Activated CD8-positive, alpha-beta T cell treated with anti-CD3 and anti-CD28 coated beads for 36 hours (primary cell): ENCODE results near the gene PRELP. TPM values are rescaled to one million over a fixed set of nuclear protein-coding genes. Genes with fewer than 3 reads are reported as not detected.

Experiments used
- ATAC-seq: fragments of 200-7000 bp; cut with Tn5 transposase; one replicate; pipeline ENCODE4 v1.10.0; 2021; ENCODE audit warnings: mild to moderate bottlenecking, moderate library complexity
- CTCF ChIA-PET: fragments of 350-600 bp; sonication (Branson Sonifier 250); formaldehyde crosslinking; loops from one replicate; lab custom pipeline; 2021; ENCODE audit warnings: antibody characterized with exemption; lab: Charles Lee
- POLR2A ChIA-PET: fragments of 350-600 bp; sonication (Branson Sonifier 250); formaldehyde crosslinking; loops from one replicate; lab custom pipeline; 2021; ENCODE audit warnings: antibody characterized with exemption; lab: Charles Lee
- DNase-seq: peaks from one replicate; pipeline ENCODE4 v3.0.0-alpha.2; 2020
- H3K27ac Mint-ChIP-seq: one replicate; pipeline ENCODE4 v1.8.0; 2021; ENCODE audit warnings: mild to moderate bottlenecking, mixed read lengths
- H3K27me3 Mint-ChIP-seq: one replicate; pipeline ENCODE4 v1.8.0; 2021; ENCODE audit warnings: mixed read lengths
- H3K36me3 Mint-ChIP-seq: one replicate; pipeline ENCODE4 v1.8.0; 2021; ENCODE audit warnings: low read depth, mixed read lengths
- H3K4me1 Mint-ChIP-seq: one replicate; pipeline ENCODE4 v1.8.0; 2021; ENCODE audit warnings: low read depth, mixed read lengths
- H3K4me3 Mint-ChIP-seq: one replicate; pipeline ENCODE4 v1.8.0; 2021; ENCODE audit warnings: mild to moderate bottlenecking, moderate library complexity, mixed read lengths
- H3K9me3 Mint-ChIP-seq: one replicate; pipeline ENCODE4 v1.8.0; 2021; ENCODE audit warnings: mixed read lengths
- intact Hi-C: fragments of 100-400 bp; cut with micrococcal nuclease; formaldehyde crosslinking; loops from one replicate; pipeline ENCODE4 v1.10.0; 2022
- total RNA-seq, 2 experiments: library from RNA; stranded (reverse); gene quantifications; one replicate each; pipeline ENCODE4 v1.2.3, GENCODE V29; 2021
- TF ChIP-seq, protein P1 (sequence below): fragments of 200-600 bp; IDR thresholded peaks from one replicate; pipeline ENCODE4 v1.8.0; 2022; ENCODE audit warnings: antibody characterized with exemption, mild to moderate bottlenecking

Gene PRELP
- total RNA-seq, 2 experiments from 2014 or later, result not detected

DNA sequence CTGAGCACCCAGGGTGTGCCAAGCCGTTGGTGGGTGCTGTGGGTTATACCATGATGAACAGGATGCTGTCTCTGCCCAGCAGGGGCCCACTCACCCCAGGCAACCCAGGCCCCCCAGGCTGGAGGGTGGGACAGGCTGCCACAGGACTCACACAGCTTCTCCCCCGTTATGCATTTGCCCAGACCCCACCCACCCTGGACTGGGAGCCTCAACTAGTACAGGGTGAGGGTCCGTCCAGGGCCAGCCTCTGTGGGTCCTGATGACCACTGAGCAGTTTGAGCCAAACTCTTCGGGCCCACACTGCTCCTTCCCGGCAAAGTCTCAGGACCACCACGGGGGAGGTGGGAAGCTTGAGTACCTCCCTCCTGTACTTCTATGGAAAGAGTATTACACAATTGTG, 3.8 kb upstream of the PRELP start:
- peaks cover 8% of the 10 kb centered on the region for H3K27me3 Mint-ChIP-seq

GRCh38 chr1:203473281-203473680, 2.3 kb upstream of the PRELP start:
- H3K36me3 Mint-ChIP-seq, result no peaks in the 10 kb centered on the region
- CTCF ChIA-PET, result no interaction called here
- ATAC-seq (no peak), DNase-seq (no peak)
- POLR2A ChIA-PET, result interaction anchor here (0.6 kb wide), 1 partner anchor 211 kb away, joined by 3 read pairs; no protein-coding TSS in a partner anchor
- no peak overlapping the region for H3K27ac Mint-ChIP-seq
- intact Hi-C loops, result no loop called here
- peaks cover 8% of the 10 kb centered on the region for H3K27me3 Mint-ChIP-seq
- no peaks in the 10 kb centered on the region for H3K9me3 Mint-ChIP-seq
- H3K4me1 Mint-ChIP-seq, result peaks cover 7% of the 10 kb centered on the region
- TF ChIP-seq, protein P1, sequence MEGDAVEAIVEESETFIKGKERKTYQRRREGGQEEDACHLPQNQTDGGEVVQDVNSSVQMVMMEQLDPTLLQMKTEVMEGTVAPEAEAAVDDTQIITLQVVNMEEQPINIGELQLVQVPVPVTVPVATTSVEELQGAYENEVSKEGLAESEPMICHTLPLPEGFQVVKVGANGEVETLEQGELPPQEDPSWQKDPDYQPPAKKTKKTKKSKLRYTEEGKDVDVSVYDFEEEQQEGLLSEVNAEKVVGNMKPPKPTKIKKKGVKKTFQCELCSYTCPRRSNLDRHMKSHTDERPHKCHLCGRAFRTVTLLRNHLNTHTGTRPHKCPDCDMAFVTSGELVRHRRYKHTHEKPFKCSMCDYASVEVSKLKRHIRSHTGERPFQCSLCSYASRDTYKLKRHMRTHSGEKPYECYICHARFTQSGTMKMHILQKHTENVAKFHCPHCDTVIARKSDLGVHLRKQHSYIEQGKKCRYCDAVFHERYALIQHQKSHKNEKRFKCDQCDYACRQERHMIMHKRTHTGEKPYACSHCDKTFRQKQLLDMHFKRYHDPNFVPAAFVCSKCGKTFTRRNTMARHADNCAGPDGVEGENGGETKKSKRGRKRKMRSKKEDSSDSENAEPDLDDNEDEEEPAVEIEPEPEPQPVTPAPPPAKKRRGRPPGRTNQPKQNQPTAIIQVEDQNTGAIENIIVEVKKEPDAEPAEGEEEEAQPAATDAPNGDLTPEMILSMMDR, result no peak
- H3K4me3 Mint-ChIP-seq, result no peak overlapping the region

More for the DNA sequence above, 3.8 kb upstream of the PRELP start:
- Mint-ChIP-seq H3K27ac (no peak overlapping the region), H3K4me1 (no peaks in the 10 kb centered on the region), H3K9me3 (no peaks in the 10 kb centered on the region), H3K36me3 (no peaks in the 10 kb centered on the region), H3K4me3 (no peak overlapping the region)
- DNase-seq, result no peak
- CTCF ChIA-PET, result interaction anchor here (2.3 kb wide), 1 partner anchor 16 kb away, joined by 10 read pairs; no protein-coding TSS in a partner anchor
- intact Hi-C loops, result no loop called here
- POLR2A ChIA-PET, result no interaction called here
- no peak for ATAC-seq
- TF ChIP-seq, protein P1, result no peak

- POLR2A ChIA-PET, result interaction anchor here (0.6 kb wide), 1 partner anchor 212 kb away, joined by 3 read pairs; no protein-coding TSS in a partner anchor
- CTCF ChIA-PET, result interaction anchor here (2.5 to 6.8 kb wide), 2 partner anchors 14 to 206 kb away, joined by 11 to 39 read pairs; no protein-coding TSS in a partner anchor
- TF ChIP-seq, protein P1, result no peak
- ATAC-seq (no peak), DNase-seq (no peak)
- intact Hi-C loops, result no loop called here
- H3K4me3 Mint-ChIP-seq, result no peak overlapping the region
- no peaks in the 10 kb centered on the region for H3K36me3 Mint-ChIP-seq
- H3K9me3 Mint-ChIP-seq, result no peaks in the 10 kb centered on the region
- no peak overlapping the region for H3K27ac Mint-ChIP-seq
- H3K27me3 Mint-ChIP-seq, result peaks cover 8% of the 10 kb centered on the region
- H3K4me1 Mint-ChIP-seq, result peaks cover 7% of the 10 kb centered on the region
Observed at GRCh38 chr1:203473781-203474305, 1.8 kb upstream of the PRELP start.

DNA sequence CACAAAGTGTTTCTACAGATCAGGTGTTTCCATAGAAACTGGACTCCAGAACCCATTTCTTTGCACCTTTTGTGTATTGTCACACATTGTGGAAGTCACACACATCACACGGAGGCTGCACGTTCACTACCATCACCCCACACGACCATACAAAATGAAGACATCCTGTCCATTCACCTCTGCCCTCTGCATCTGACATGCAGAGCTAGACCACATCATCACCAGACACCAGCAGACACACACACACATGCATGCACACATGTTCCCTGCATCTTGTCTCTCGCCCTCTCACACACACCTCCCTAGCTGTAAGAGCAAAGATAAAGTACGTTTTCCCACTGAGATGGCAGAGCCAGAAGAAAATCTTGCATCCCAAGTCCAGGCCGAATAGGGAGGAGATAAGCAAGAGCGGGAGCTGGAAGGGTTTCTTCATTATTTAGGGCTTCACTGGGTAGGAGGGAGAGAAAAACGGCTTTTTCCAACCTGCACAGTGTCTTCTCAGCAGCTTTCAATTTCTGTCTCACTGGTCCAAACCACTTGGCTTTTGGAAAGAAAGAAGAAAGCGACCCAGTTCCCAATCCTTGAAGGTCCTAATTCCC, 709 bp downstream of the PRELP start:
- Mint-ChIP-seq H3K27ac (no peak overlapping the region), H3K27me3 (peaks cover 7% of the 10 kb centered on the region)

More for the DNA sequence above, 709 bp downstream of the PRELP start:
- POLR2A ChIA-PET, result interaction anchor here (0.7 kb wide), 1 partner anchor 347 kb away, joined by 4 read pairs; no protein-coding TSS in a partner anchor
- H3K4me1 Mint-ChIP-seq, result peaks cover 7% of the 10 kb centered on the region
- H3K4me3 Mint-ChIP-seq, result no peak overlapping the region
- intact Hi-C loops, result no loop called here
- TF ChIP-seq, protein P1, result no peak
- H3K9me3 Mint-ChIP-seq, result no peaks in the 10 kb centered on the region
- no peak for ATAC-seq
- no peak for DNase-seq
- CTCF ChIA-PET, result interaction anchor here (0.7 to 6.8 kb wide), 6 partner anchors 11 to 209 kb away, joined by 3 to 39 read pairs (median 6); no protein-coding TSS in a partner anchor
- H3K36me3 Mint-ChIP-seq, result no peaks in the 10 kb centered on the region
